HepG2 (cell line): ENCODE measurements around the gene TMC4. TPM values are rescaled to one million over a fixed set of nuclear protein-coding genes. Genes with fewer than 3 reads are reported as not detected.

Experiments
- FOXK2 ChIP-seq: fragments of 450-650 bp; IDR thresholded peaks from 2 replicates; pipeline ENCODE4 v1.6.1; 2016
- GFI1 ChIP-seq: sonication (generic); formaldehyde crosslinking; IDR thresholded peaks from 2 replicates; pipeline ENCODE4 v1.5.0; 2020; ENCODE audit warnings: missing genetic modification reagents, mild to moderate bottlenecking, borderline replicate concordance
- GTF3A ChIP-seq: sonication (generic); formaldehyde crosslinking; conservative IDR thresholded peaks from 2 replicates; pipeline ENCODE4 v1.4.0; 2020; ENCODE audit warnings: mild to moderate bottlenecking, missing genetic modification reagents
- HNRNPLL ChIP-seq: fragments of 200-400 bp; formaldehyde crosslinking; IDR thresholded peaks from 2 replicates; pipeline ENCODE4 v1.6.1; 2017; ENCODE audit warnings: mild to moderate bottlenecking, low read depth, low read length; ENCODE audit not compliant: poor library complexity, severe bottlenecking
- KDM5B ChIP-seq: sonication (generic); formaldehyde crosslinking; IDR thresholded peaks from 2 replicates; pipeline ENCODE4 v1.4.0; 2020; ENCODE audit warnings: missing genetic modification reagents, mild to moderate bottlenecking, borderline replicate concordance
- NR2C2 ChIP-seq: sonication (generic); formaldehyde crosslinking; IDR thresholded peaks from 2 replicates; pipeline ENCODE4 v1.4.0; 2020; ENCODE audit warnings: missing genetic modification reagents, mild to moderate bottlenecking, moderate library complexity, borderline replicate concordance
- SAP130 ChIP-seq: IDR thresholded peaks from 2 replicates; pipeline ENCODE4 v1.6.1; 2016; ENCODE audit warnings: low read depth
- TBL1XR1 ChIP-seq: fragments of 150-350 bp; IDR thresholded peaks from 2 replicates; pipeline ENCODE4 v1.6.1; 2014; ENCODE audit warnings: borderline replicate concordance, low read length; ENCODE audit not compliant: partially characterized antibody
- TBX3 ChIP-seq: fragments of 450-650 bp; IDR thresholded peaks from 2 replicates; pipeline ENCODE4 v1.6.1; 2017; ENCODE audit warnings: antibody characterized with exemption, mild to moderate bottlenecking, inconsistent platforms, borderline replicate concordance
- THAP11 ChIP-seq: IDR thresholded peaks from 2 replicates; pipeline ENCODE4 v1.6.1; 2016; ENCODE audit warnings: missing biosample characterization, missing genetic modification reagents
- THYN1 ChIP-seq: sonication (generic); formaldehyde crosslinking; IDR thresholded peaks from 2 replicates; pipeline ENCODE4 v1.8.1; 2023; ENCODE audit warnings: low read depth, mild to moderate bottlenecking, moderate library complexity, missing genetic modification reagents, borderline replicate concordance
- XBP1 ChIP-seq: sonication (generic); formaldehyde crosslinking; IDR thresholded peaks from 2 replicates; pipeline ENCODE4 v1.5.0; 2020; ENCODE audit warnings: missing genetic modification reagents
- ZBTB2 ChIP-seq: sonication (generic); formaldehyde crosslinking; IDR thresholded peaks from 2 replicates; pipeline ENCODE4 v1.8.0; 2022; ENCODE audit warnings: low read depth, missing genetic modification reagents
- ZBTB46 ChIP-seq: sonication (generic); formaldehyde crosslinking; IDR thresholded peaks from 2 replicates; pipeline ENCODE4 v1.4.0; 2020; ENCODE audit warnings: mild to moderate bottlenecking, missing genetic modification reagents, borderline replicate concordance
- ZMYM4 ChIP-seq: sonication (generic); formaldehyde crosslinking; IDR thresholded peaks from 2 replicates; pipeline ENCODE4 v1.8.1; 2023; ENCODE audit warnings: mild to moderate bottlenecking, missing genetic modification reagents
- ZNF205 ChIP-seq: IDR thresholded peaks from 2 replicates; pipeline ENCODE4 v1.6.1; 2018; ENCODE audit warnings: missing biosample characterization, missing genetic modification reagents
- ZNF263 ChIP-seq: sonication (generic); formaldehyde crosslinking; IDR thresholded peaks from 2 replicates; pipeline ENCODE4 v1.4.0; 2020; ENCODE audit warnings: missing genetic modification reagents
- ZNF746 ChIP-seq: sonication (generic); formaldehyde crosslinking; IDR thresholded peaks from 2 replicates; pipeline ENCODE4 v1.8.0; 2022; ENCODE audit warnings: mild to moderate bottlenecking, missing genetic modification reagents
- ZNF776 ChIP-seq: sonication (generic); formaldehyde crosslinking; IDR thresholded peaks from 2 replicates; pipeline ENCODE4 v1.4.0; 2020; ENCODE audit warnings: mild to moderate bottlenecking, missing genetic modification reagents
- ZSCAN30 ChIP-seq: sonication (generic); formaldehyde crosslinking; IDR thresholded peaks from 2 replicates; pipeline ENCODE4 v1.5.0; 2020; ENCODE audit warnings: mild to moderate bottlenecking, missing genetic modification reagents
- polyA plus RNA-seq, 8 experiments: library from polyadenylated mRNA; depleted of rRNA in 3 of 8; stranded (reverse) in 7 of 8; unstranded in 1 of 8; fragments of >200 nt; fragmentation: Illumina TruSeq in 4 of 8; extraction: Trizol in 4 of 8; gene quantifications; 2 replicates each; pipeline versions ENCODE4 v1.2.1 to v1.2.3, GENCODE V29; 2011 to 2016; ENCODE audit warnings: low read depth in 4 of 8, missing spikeins in 1 of 8, mixed read lengths in 1 of 8; ENCODE audit not compliant: insufficient read depth in 1 of 8
- total RNA-seq, 5 experiments: library from RNA; depleted of rRNA; stranded (reverse); fragments of >200 nt; fragmentation: Illumina TruSeq; extraction: Trizol; gene quantifications; 2 replicates each; pipeline ENCODE4 v1.2.3, GENCODE V29; 2016; ENCODE audit warnings: low read depth in 1 of 5
- TF ChIP-seq, protein P1 (sequence below): sonication (generic); formaldehyde crosslinking; IDR thresholded peaks from 2 replicates; pipeline ENCODE4 v1.4.0; 2020; ENCODE audit warnings: missing genetic modification reagents
- TF ChIP-seq, protein P2 (sequence below): sonication (generic); formaldehyde crosslinking; IDR thresholded peaks from 2 replicates; pipeline ENCODE4 v1.4.0; 2020; ENCODE audit warnings: mild to moderate bottlenecking, missing genetic modification reagents
- TF ChIP-seq, protein P3 (sequence below): fragments of 450-650 bp; IDR thresholded peaks from 2 replicates; pipeline ENCODE4 v1.6.1; 2016

Gene TMC4
- total and polyA plus RNA-seq, 2 of the 13 experiments (the other 11 are each of a cell fraction or from before 2014, with no cell fraction given) = 0.13 to 0.24 TPM

- no peak for TF ChIP-seq FOXK2
- TF ChIP-seq SAP130 (CRISPR knock-in tag) = peak; percentile 95
- TF ChIP-seq ZNF776 (CRISPR knock-in tag) = no peak
- peak; percentile 24 for TF ChIP-seq TBL1XR1
- TF ChIP-seq NR2C2 (CRISPR knock-in tag) = no peak; the same call in 1 of the 2 replicates
- no peak for TF ChIP-seq THYN1 (CRISPR knock-in tag)
- TF ChIP-seq ZNF263 = 0 out of 2 replicates have a peak, but pooled peaks have one; percentile 31
- no peak for TF ChIP-seq XBP1 (CRISPR knock-in tag)
- TF ChIP-seq GTF3A = no peak
- peak; percentile 54; the same call in 1 of the 2 replicates for TF ChIP-seq ZBTB2 (CRISPR knock-in tag)
- TF ChIP-seq, protein P1, sequence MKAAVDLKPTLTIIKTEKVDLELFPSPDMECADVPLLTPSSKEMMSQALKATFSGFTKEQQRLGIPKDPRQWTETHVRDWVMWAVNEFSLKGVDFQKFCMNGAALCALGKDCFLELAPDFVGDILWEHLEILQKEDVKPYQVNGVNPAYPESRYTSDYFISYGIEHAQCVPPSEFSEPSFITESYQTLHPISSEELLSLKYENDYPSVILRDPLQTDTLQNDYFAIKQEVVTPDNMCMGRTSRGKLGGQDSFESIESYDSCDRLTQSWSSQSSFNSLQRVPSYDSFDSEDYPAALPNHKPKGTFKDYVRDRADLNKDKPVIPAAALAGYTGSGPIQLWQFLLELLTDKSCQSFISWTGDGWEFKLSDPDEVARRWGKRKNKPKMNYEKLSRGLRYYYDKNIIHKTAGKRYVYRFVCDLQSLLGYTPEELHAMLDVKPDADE (CRISPR knock-in tag) = no peak
- TF ChIP-seq ZBTB46 (CRISPR knock-in tag) = no peak
- TF ChIP-seq, protein P2, sequence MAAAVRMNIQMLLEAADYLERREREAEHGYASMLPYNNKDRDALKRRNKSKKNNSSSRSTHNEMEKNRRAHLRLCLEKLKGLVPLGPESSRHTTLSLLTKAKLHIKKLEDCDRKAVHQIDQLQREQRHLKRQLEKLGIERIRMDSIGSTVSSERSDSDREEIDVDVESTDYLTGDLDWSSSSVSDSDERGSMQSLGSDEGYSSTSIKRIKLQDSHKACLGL = no peak
- TF ChIP-seq ZSCAN30 (CRISPR knock-in tag) = no peak
- TF ChIP-seq TBX3 = no peak
- TF ChIP-seq ZNF205 (CRISPR knock-in tag) = peak; percentile 59; the same call in 1 of the 2 replicates
- no peak for TF ChIP-seq HNRNPLL
- 0 out of 2 replicates have a peak, but pooled peaks have one; percentile 15 for TF ChIP-seq KDM5B (CRISPR knock-in tag)
- TF ChIP-seq, protein P3, sequence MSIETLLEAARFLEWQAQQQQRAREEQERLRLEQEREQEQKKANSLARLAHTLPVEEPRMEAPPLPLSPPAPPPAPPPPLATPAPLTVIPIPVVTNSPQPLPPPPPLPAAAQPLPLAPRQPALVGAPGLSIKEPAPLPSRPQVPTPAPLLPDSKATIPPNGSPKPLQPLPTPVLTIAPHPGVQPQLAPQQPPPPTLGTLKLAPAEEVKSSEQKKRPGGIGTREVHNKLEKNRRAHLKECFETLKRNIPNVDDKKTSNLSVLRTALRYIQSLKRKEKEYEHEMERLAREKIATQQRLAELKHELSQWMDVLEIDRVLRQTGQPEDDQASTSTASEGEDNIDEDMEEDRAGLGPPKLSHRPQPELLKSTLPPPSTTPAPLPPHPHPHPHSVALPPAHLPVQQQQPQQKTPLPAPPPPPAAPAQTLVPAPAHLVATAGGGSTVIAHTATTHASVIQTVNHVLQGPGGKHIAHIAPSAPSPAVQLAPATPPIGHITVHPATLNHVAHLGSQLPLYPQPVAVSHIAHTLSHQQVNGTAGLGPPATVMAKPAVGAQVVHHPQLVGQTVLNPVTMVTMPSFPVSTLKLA = peak; percentile 43; the same call in 1 of the 2 replicates
- no peak for TF ChIP-seq GFI1 (CRISPR knock-in tag)
- 0 out of 2 replicates have a peak, but pooled peaks have one; percentile 74 for TF ChIP-seq ZNF746 (CRISPR knock-in tag)
- TF ChIP-seq THAP11 (CRISPR knock-in tag) = peak; percentile 59; the same call in 1 of the 2 replicates
- TF ChIP-seq ZMYM4 = no peak
Measured at GRCh38 chr19:54209811-54210494, 37.0 kb upstream of the TMC4 start (continued).
